IMR-90 (cell line): Measurements from ENCODE around the gene CPLX1.

ENCODE experiments used
- CEBPB ChIP-seq: IDR thresholded peaks from 2 replicates; pipeline ENCODE4 v1.6.1; 2012; ENCODE audit warnings: low read depth, low read length, improper control_type of control experiment
- CHD1 ChIP-seq: IDR thresholded peaks from 2 replicates; pipeline ENCODE4 v1.6.1; 2012; ENCODE audit warnings: low read depth, low read length, improper control_type of control experiment
- CTCF ChIP-seq: conservative IDR thresholded peaks from 2 replicates; pipeline ENCODE4 v1.5.1; 2012; ENCODE audit warnings: mild to moderate bottlenecking, low read depth, low read length, improper control_type of control experiment
- ELK1 ChIP-seq: fragments of 150-350 bp; IDR thresholded peaks from 2 replicates; pipeline ENCODE4 v1.6.1; 2016; ENCODE audit warnings: low read depth, mild to moderate bottlenecking, low read length, moderate library complexity, borderline replicate concordance
- FOS ChIP-seq: fragments of 150-350 bp; IDR thresholded peaks from 2 replicates; pipeline ENCODE4 v1.6.1; 2016; ENCODE audit warnings: low read depth, low read length
- MAFK ChIP-seq: IDR thresholded peaks from 2 replicates; pipeline ENCODE4 v1.6.1; 2012; ENCODE audit warnings: low read depth, low read length, improper control_type of control experiment
- MAZ ChIP-seq: IDR thresholded peaks from 2 replicates; pipeline ENCODE4 v1.6.1; 2012; ENCODE audit warnings: low read depth, mild to moderate bottlenecking, low read length, improper control_type of control experiment, moderate library complexity, borderline replicate concordance
- MXI1 ChIP-seq: IDR thresholded peaks from 2 replicates; pipeline ENCODE4 v1.6.1; 2012; ENCODE audit warnings: low read depth, mild to moderate bottlenecking, low read length, moderate library complexity, borderline replicate concordance
- POLR2A ChIP-seq: IDR thresholded peaks from 2 replicates; pipeline ENCODE4 v1.6.1; 2012; ENCODE audit warnings: mild to moderate bottlenecking, low read depth, low read length
- RAD21 ChIP-seq: IDR thresholded peaks from 2 replicates; pipeline ENCODE4 v1.6.1; 2012; ENCODE audit warnings: low read length, improper control_type of control experiment
- RCOR1 ChIP-seq: IDR thresholded peaks from 2 replicates; pipeline ENCODE4 v1.6.1; 2012; ENCODE audit warnings: mild to moderate bottlenecking, low read length, improper control_type of control experiment; ENCODE audit not compliant: insufficient replicate concordance
- SMC3 ChIP-seq: fragments of 150-350 bp; IDR thresholded peaks from 2 replicates; pipeline ENCODE4 v1.6.1; 2016; ENCODE audit warnings: low read depth, mild to moderate bottlenecking, antibody characterized with exemption, low read length, moderate library complexity
- USF2 ChIP-seq: fragments of 150-350 bp; IDR thresholded peaks from 2 replicates; pipeline ENCODE4 v1.6.1; 2017; ENCODE audit warnings: mild to moderate bottlenecking, antibody characterized with exemption, low read length, low read depth

GRCh38 chr4:793093-793861, 32.7 kb downstream of the CPLX1 start:
- TF ChIP-seq MXI1: no peak
- TF ChIP-seq CTCF: no peak
- no peak for TF ChIP-seq CEBPB
- TF ChIP-seq MAZ: no peak
- no peak for TF ChIP-seq RAD21
- TF ChIP-seq MAFK: no peak
- no peak for TF ChIP-seq POLR2A
- no peak for TF ChIP-seq FOS
- TF ChIP-seq ELK1: no peak
- TF ChIP-seq CHD1: no peak
- TF ChIP-seq SMC3: no peak
- no peak for TF ChIP-seq USF2
- TF ChIP-seq RCOR1: no peak
